ENCODE data around the gene UXS1. TPM values are rescaled to one million over a fixed set of nuclear protein-coding genes. Genes with fewer than 3 reads are reported as not detected.

UXS1 gene
- total RNA-seq, 2 experiments from 2014 or later, result 20.5 to 21.9 TPM

- Histone ChIP-seq H3K4me1 (ENCODE audit: insufficient read depth, low read length, poor library complexity, severe bottlenecking) (no peaks in the 10 kb centered on the region), H3K79me2 (ENCODE audit: insufficient read depth, low read depth, low read length) (no peaks in the 10 kb centered on the region), H3K36me3 (ENCODE audit: insufficient read depth, low read length) (no peaks in the 10 kb centered on the region), H3K4me2 (ENCODE audit: low read length) (no peak overlapping the region), H4K20me1 (ENCODE audit: insufficient read depth, low read length) (no peaks in the 10 kb centered on the region), H3K9me3 (ENCODE audit: low read length) (no peaks in the 10 kb centered on the region), H3K27ac (ENCODE audit: low read depth, low read length, poor library complexity, severe bottlenecking) (no peak overlapping the region), H3K9me2 (ENCODE audit: insufficient read depth, low read length) (no peaks in the 10 kb centered on the region), H3K4me3 (ENCODE audit: low read depth, low read length, poor library complexity, severe bottlenecking) (no peak overlapping the region), H2AFZ (ENCODE audit: low read length) (no peak overlapping the region)
- no TSS peak for BruUV-seq (replicated peaks)
- intact Hi-C loops (cut with micrococcal nuclease; ENCODE audit: unreplicated experiment), result no loop called here
- no peak for TF ChIP-seq EZH2phosphoT487 (IDR thresholded peaks at IDR 0.05; ENCODE audit: borderline replicate concordance, low read depth, low read length)
- TF ChIP-seq CTCF (conservative IDR thresholded peaks at IDR 0.05; ENCODE audit: low read length), result no peak
- DNase-seq (ENCODE audit: low spot score), result no peak
- ChIA-PET CTCF (ENCODE audit: unreplicated experiment) (no interaction called here), POLR2A (no interaction called here)
Observed at GRCh38 chr2:106058469-106059137, 135.5 kb downstream of the UXS1 start.

- CTCF ChIA-PET (ENCODE audit: unreplicated experiment), result no interaction called here
Observed at GRCh38 chr2:106057206-106057605, 136.9 kb downstream of the UXS1 start.

More at GRCh38 chr2:106057206-106057605, 136.9 kb downstream of the UXS1 start:
- no peak for TF ChIP-seq EZH2phosphoT487 (IDR thresholded peaks at IDR 0.05; ENCODE audit: borderline replicate concordance, low read depth, low read length)
- no peak for TF ChIP-seq CTCF (conservative IDR thresholded peaks at IDR 0.05; ENCODE audit: low read length)
- Histone ChIP-seq H3K27ac (ENCODE audit: low read depth, low read length, poor library complexity, severe bottlenecking) (no peak overlapping the region), H2AFZ (ENCODE audit: low read length) (no peak overlapping the region), H4K20me1 (ENCODE audit: insufficient read depth, low read length) (no peaks in the 10 kb centered on the region), H3K9me2 (ENCODE audit: insufficient read depth, low read length) (no peaks in the 10 kb centered on the region), H3K36me3 (ENCODE audit: insufficient read depth, low read length) (no peaks in the 10 kb centered on the region), H3K4me2 (ENCODE audit: low read length) (no peak overlapping the region), H3K9me3 (ENCODE audit: low read length) (no peaks in the 10 kb centered on the region), H3K79me2 (ENCODE audit: insufficient read depth, low read depth, low read length) (no peaks in the 10 kb centered on the region), H3K4me3 (ENCODE audit: low read depth, low read length, poor library complexity, severe bottlenecking) (no peak overlapping the region), H3K4me1 (ENCODE audit: insufficient read depth, low read length, poor library complexity, severe bottlenecking) (no peaks in the 10 kb centered on the region)
- intact Hi-C loops (cut with micrococcal nuclease; ENCODE audit: unreplicated experiment), result no loop called here
- no TSS peak for BruUV-seq (replicated peaks)
- no peak for DNase-seq (ENCODE audit: low spot score)
- POLR2A ChIA-PET, result no interaction called here
